ENCODE data around the gene PHACTR4. TPM values are rescaled to one million over a fixed set of nuclear protein-coding genes. Genes with fewer than 3 reads are reported as not detected.

The PHACTR4 gene
- total and polyA plus RNA-seq, 2 of the 8 experiments (the other 6 are each of a cell fraction or from before 2014, with no cell fraction given), result 23.7 to 57.8 TPM

GRCh38 chr1:28510970-28511440 lies 141.5 kb downstream of the PHACTR4 start (continued):
- TF ChIP-seq POLR2A (IDR thresholded peaks at IDR 0.05; ENCODE audit: control extremely low read depth in 1 of 2, low read depth in 2 of 2, low read length in 2 of 2) (peak; percentile 68 to 96), NRF1 (IDR thresholded peaks at IDR 0.05; ENCODE audit: low read depth, low read length) (no peak), BRCA1 (IDR thresholded peaks at IDR 0.05; ENCODE audit: low read depth, low read length) (no peak), RNF2 (IDR thresholded peaks at IDR 0.05; ENCODE audit: borderline replicate concordance, low read depth, low read length, missing control alignments, poor library complexity, severe bottlenecking) (no peak), JUN (IDR thresholded peaks at IDR 0.05; ENCODE audit: low read depth, low read length) (no peak), TAF7 (optimal IDR thresholded peaks at IDR 0.05; ENCODE audit: borderline replicate concordance, low read depth, low read length) (peak; percentile 50), HDAC6 (IDR thresholded peaks at IDR 0.05; ENCODE audit: low read depth, low read length) (no peak), EZH2 (IDR thresholded peaks at IDR 0.05; ENCODE audit: low read depth, low read length, severe bottlenecking) (no peak), SIRT6 (IDR thresholded peaks at IDR 0.05; ENCODE audit: low read length) (no peak)
- TF ChIP-seq, protein P1, sequence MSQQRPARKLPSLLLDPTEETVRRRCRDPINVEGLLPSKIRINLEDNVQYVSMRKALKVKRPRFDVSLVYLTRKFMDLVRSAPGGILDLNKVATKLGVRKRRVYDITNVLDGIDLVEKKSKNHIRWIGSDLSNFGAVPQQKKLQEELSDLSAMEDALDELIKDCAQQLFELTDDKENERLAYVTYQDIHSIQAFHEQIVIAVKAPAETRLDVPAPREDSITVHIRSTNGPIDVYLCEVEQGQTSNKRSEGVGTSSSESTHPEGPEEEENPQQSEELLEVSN (IDR thresholded peaks at IDR 0.05), result no peak
- TF ChIP-seq, protein P2, sequence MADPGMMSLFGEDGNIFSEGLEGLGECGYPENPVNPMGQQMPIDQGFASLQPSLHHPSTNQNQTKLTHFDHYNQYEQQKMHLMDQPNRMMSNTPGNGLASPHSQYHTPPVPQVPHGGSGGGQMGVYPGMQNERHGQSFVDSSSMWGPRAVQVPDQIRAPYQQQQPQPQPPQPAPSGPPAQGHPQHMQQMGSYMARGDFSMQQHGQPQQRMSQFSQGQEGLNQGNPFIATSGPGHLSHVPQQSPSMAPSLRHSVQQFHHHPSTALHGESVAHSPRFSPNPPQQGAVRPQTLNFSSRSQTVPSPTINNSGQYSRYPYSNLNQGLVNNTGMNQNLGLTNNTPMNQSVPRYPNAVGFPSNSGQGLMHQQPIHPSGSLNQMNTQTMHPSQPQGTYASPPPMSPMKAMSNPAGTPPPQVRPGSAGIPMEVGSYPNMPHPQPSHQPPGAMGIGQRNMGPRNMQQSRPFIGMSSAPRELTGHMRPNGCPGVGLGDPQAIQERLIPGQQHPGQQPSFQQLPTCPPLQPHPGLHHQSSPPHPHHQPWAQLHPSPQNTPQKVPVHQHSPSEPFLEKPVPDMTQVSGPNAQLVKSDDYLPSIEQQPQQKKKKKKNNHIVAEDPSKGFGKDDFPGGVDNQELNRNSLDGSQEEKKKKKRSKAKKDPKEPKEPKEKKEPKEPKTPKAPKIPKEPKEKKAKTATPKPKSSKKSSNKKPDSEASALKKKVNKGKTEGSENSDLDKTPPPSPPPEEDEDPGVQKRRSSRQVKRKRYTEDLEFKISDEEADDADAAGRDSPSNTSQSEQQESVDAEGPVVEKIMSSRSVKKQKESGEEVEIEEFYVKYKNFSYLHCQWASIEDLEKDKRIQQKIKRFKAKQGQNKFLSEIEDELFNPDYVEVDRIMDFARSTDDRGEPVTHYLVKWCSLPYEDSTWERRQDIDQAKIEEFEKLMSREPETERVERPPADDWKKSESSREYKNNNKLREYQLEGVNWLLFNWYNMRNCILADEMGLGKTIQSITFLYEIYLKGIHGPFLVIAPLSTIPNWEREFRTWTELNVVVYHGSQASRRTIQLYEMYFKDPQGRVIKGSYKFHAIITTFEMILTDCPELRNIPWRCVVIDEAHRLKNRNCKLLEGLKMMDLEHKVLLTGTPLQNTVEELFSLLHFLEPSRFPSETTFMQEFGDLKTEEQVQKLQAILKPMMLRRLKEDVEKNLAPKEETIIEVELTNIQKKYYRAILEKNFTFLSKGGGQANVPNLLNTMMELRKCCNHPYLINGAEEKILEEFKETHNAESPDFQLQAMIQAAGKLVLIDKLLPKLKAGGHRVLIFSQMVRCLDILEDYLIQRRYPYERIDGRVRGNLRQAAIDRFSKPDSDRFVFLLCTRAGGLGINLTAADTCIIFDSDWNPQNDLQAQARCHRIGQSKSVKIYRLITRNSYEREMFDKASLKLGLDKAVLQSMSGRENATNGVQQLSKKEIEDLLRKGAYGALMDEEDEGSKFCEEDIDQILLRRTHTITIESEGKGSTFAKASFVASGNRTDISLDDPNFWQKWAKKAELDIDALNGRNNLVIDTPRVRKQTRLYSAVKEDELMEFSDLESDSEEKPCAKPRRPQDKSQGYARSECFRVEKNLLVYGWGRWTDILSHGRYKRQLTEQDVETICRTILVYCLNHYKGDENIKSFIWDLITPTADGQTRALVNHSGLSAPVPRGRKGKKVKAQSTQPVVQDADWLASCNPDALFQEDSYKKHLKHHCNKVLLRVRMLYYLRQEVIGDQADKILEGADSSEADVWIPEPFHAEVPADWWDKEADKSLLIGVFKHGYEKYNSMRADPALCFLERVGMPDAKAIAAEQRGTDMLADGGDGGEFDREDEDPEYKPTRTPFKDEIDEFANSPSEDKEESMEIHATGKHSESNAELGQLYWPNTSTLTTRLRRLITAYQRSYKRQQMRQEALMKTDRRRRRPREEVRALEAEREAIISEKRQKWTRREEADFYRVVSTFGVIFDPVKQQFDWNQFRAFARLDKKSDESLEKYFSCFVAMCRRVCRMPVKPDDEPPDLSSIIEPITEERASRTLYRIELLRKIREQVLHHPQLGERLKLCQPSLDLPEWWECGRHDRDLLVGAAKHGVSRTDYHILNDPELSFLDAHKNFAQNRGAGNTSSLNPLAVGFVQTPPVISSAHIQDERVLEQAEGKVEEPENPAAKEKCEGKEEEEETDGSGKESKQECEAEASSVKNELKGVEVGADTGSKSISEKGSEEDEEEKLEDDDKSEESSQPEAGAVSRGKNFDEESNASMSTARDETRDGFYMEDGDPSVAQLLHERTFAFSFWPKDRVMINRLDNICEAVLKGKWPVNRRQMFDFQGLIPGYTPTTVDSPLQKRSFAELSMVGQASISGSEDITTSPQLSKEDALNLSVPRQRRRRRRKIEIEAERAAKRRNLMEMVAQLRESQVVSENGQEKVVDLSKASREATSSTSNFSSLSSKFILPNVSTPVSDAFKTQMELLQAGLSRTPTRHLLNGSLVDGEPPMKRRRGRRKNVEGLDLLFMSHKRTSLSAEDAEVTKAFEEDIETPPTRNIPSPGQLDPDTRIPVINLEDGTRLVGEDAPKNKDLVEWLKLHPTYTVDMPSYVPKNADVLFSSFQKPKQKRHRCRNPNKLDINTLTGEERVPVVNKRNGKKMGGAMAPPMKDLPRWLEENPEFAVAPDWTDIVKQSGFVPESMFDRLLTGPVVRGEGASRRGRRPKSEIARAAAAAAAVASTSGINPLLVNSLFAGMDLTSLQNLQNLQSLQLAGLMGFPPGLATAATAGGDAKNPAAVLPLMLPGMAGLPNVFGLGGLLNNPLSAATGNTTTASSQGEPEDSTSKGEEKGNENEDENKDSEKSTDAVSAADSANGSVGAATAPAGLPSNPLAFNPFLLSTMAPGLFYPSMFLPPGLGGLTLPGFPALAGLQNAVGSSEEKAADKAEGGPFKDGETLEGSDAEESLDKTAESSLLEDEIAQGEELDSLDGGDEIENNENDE (IDR thresholded peaks at IDR 0.05; ENCODE audit: insufficient replicate concordance, low read length), result no peak

Measured in H1 (cell line).